ELR (cell line): ENCODE data around the gene ZNF699.
"Not testable (repeated sequence)": the region's sequence is repeated elsewhere in the genome, so short reads cannot be mapped to it uniquely, and the experiment has no call there.

Experiments used
- DNase-seq: peaks from one replicate; pipeline ENCODE4 v3.0.0-alpha.2; 2015; ENCODE audit warnings: low read depth

The ZNF699 gene

GRCh38 chr19:9283485-9283884 lies 26.2 kb downstream of the ZNF699 start:
- DNase-seq: not testable (repeated sequence)

GRCh38 chr19:9251236-9251635 lies 58.4 kb downstream of the ZNF699 start:
- DNase-seq: no peak

GRCh38 chr19:9250630-9251029 lies 59.0 kb downstream of the ZNF699 start, which contains the start of gene OR7E24:
TSS of gene OR7E24 (plus strand) at chr19:9250930. CDS start at chr19:9251044, 114 bp downstream.
- no peak for DNase-seq
